Measurements from ENCODE around the gene NEMP1.

The NEMP1 gene

GRCh38 chr12:57107456-57108155 is 29.0 kb upstream of the NEMP1 start:
- DNase-seq (ENCODE audit: low read depth in 2 of 2), result no peak

GRCh38 chr12:57106021-57106708 is 27.6 kb upstream of the NEMP1 start:
- no peak for DNase-seq (ENCODE audit: low read depth in 2 of 2)

GRCh38 chr12:57105011-57105753 is 26.6 kb upstream of the NEMP1 start:
- no peak for DNase-seq (ENCODE audit: low read depth in 2 of 2)

- DNase-seq (ENCODE audit: low read depth in 2 of 2), result no peak
Observed at GRCh38 chr12:57104292-57104910, 25.8 kb upstream of the NEMP1 start.

GRCh38 chr12:57103856-57104255 is 25.3 kb upstream of the NEMP1 start:
- DNase-seq (ENCODE audit: low read depth in 2 of 2), result no peak

- DNase-seq (ENCODE audit: low read depth in 2 of 2), result no peak
Observed at GRCh38 chr12:57101892-57102695, 23.5 kb upstream of the NEMP1 start.

GRCh38 chr12:57099766-57100165 is 21.2 kb upstream of the NEMP1 start:
- no peak for DNase-seq (ENCODE audit: low read depth in 2 of 2)

- no peak for DNase-seq (ENCODE audit: low read depth in 2 of 2)
Observed at GRCh38 chr12:57099047-57099714, 20.6 kb upstream of the NEMP1 start.

- DNase-seq (ENCODE audit: low read depth in 2 of 2), result no peak
Observed at GRCh38 chr12:57098546-57098945, 20.0 kb upstream of the NEMP1 start.

- no peak for DNase-seq (ENCODE audit: low read depth in 2 of 2)
Observed at GRCh38 chr12:57097554-57097835, 18.9 kb upstream of the NEMP1 start.

GRCh38 chr12:57096748-57097553 is 18.4 kb upstream of the NEMP1 start:
- DNase-seq (ENCODE audit: low read depth in 2 of 2), result no peak

- DNase-seq (ENCODE audit: low read depth in 2 of 2), result no peak
Observed at GRCh38 chr12:57096099-57096572, 17.5 kb upstream of the NEMP1 start.

GRCh38 chr12:57095440-57095839 is 16.8 kb upstream of the NEMP1 start:
- DNase-seq (ENCODE audit: low read depth in 2 of 2), result no peak

- DNase-seq (ENCODE audit: low read depth in 2 of 2), result no peak
Observed at GRCh38 chr12:57094208-57095160, 15.9 kb upstream of the NEMP1 start.

GRCh38 chr12:57093415-57094207 is 15.0 kb upstream of the NEMP1 start:
- peak; percentile 42 to 53 for DNase-seq (ENCODE audit: low read depth in 2 of 2)

- DNase-seq (ENCODE audit: low read depth in 2 of 2), result no peak
Observed at GRCh38 chr12:57092876-57093414, 14.4 kb upstream of the NEMP1 start.

GRCh38 chr12:57092529-57092862 is 13.9 kb upstream of the NEMP1 start:
- no peak for DNase-seq (ENCODE audit: low read depth in 2 of 2)

Data from stimulated activated CD8-positive, alpha-beta memory T cell treated with anti-CD3 and anti-CD28 coated beads, Interleukin-2, amount 100 ng/mL, for 1 hour (primary cell).